ENCODE results near the gene ADGRA1.

DNA sequence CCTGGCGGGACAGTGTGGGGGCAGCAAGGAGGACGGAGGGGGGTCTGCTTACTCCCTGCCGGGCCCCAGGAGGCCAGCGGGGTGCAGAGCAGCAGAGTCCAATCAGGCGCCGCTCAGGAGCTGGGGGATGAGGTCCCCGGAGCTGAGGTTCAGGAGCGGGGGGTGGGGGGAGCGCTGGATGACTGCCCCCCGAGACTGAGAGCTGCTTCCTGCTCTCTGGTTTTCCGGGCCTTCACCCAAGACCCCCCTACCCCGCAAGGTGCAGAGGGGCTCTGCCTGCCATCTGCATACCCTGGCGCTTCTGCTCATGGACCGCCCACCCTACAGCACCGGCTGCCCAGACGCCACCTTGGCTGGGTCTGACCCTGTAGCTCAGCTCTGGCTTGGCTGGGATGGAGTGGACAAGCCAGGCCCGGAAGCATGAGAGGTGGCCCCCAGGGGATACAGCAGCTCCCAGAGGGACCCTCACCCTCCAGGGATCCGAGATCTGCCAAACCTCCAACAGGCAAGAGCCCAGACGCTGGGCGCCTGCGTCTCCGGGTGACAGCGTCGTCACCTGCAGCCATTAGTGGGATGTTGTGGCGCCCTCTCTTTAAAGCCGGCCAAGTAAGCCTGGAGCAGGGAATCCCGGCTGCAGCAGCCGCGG lies 73.2 kb downstream of the ADGRA1 start:
- no peak for TF ChIP-seq CTCF (IDR thresholded peaks at IDR 0.05; ENCODE audit: low read length)
- no peak for TF ChIP-seq EZH2phosphoT487 (IDR thresholded peaks at IDR 0.05; ENCODE audit: low read length)
- TF ChIP-seq EZH2 (optimal IDR thresholded peaks at IDR 0.05; ENCODE audit: low read depth, low read length), result no peak

All from MM.1S (cell line).